A549 (cell line): ENCODE measurements around the gene RBM6. TPM values are rescaled to one million over a fixed set of nuclear protein-coding genes. Genes with fewer than 3 reads are reported as not detected.

Source experiments
- ATAC-seq, 2 experiments: fragments of 200-7000 bp in 1 of 2; fragments of >200 bp in 1 of 2; cut with Nextera tagmentation in 1 of 2; cut with Tn5 transposase in 1 of 2; 3 replicates each; pipeline versions ENCODE4 v1.8.0 to v1.9.1; 2018 to 2020; ENCODE audit warnings: mild to moderate bottlenecking in 1 of 2, moderate library complexity in 1 of 2
- CTCF ChIA-PET: fragments of 300-600 bp; sonication (Branson Sonifier 250); formaldehyde crosslinking; extraction: SDS; loops from one replicate; lab custom pipeline; 2021; ENCODE audit warnings: antibody characterized with exemption, inconsistent platforms; lab: Yijun Ruan, JAX
- POLR2A ChIA-PET: fragments of 350-600 bp; formaldehyde crosslinking; extraction: SDS; loops from one replicate; lab custom pipeline; 2021; ENCODE audit warnings: antibody characterized with exemption, inconsistent platforms; lab: Yijun Ruan, JAX
- DNase-seq, 2 experiments: peaks; one replicate each; pipeline versions ENCODE4 v3.0.0 to v3.0.0-alpha.2; 2011 to 2016; ENCODE audit warnings: low read depth in 1 of 2, low spot score in 1 of 2
- FAIRE-seq: peaks from 2 replicates; lab custom pipeline; 2011; peaks lifted over from hg19 to GRCh38; lab: Jason Lieb, UNC
- H3K27ac ChIP-seq, 2 experiments: fragments of >200 bp; sonication (Bioruptor Twin); formaldehyde crosslinking; 3 replicates each; pipeline ENCODE4 v1.5.1; 2016 to 2017
- H3K4me1 ChIP-seq: fragments of >200 bp; sonication (Bioruptor Twin); formaldehyde crosslinking; 3 replicates; pipeline ENCODE4 v1.6.1; 2016
- H3K4me2 ChIP-seq: fragments of >200 bp; sonication (Bioruptor Twin); formaldehyde crosslinking; 3 replicates; pipeline ENCODE4 v1.6.1; 2016
- H3K4me3 ChIP-seq: fragments of >200 bp; sonication (Bioruptor Twin); formaldehyde crosslinking; 3 replicates; pipeline ENCODE4 v1.5.1; 2016
- H3K9me3 ChIP-seq: fragments of >200 bp; sonication (Bioruptor Twin); formaldehyde crosslinking; 3 replicates; pipeline ENCODE4 v1.6.1; 2016
- BCL3 ChIP-seq: fragments of >200 bp; sonication (Bioruptor Twin); formaldehyde crosslinking; IDR thresholded peaks from 3 replicates; pipeline ENCODE4 v1.6.1; 2016
- BHLHE40 ChIP-seq: IDR thresholded peaks from 2 replicates; pipeline ENCODE4 v1.6.1; 2012; ENCODE audit warnings: low read depth, low read length, inconsistent platforms
- CBX2 ChIP-seq: fragments of 200-600 bp; sonication (generic); IDR thresholded peaks from 2 replicates; pipeline ENCODE4 v1.6.1; 2016; ENCODE audit warnings: low read depth, mild to moderate bottlenecking, borderline replicate concordance
- CTCF ChIP-seq: fragments of >200 bp; sonication (Bioruptor Twin); formaldehyde crosslinking; IDR thresholded peaks from 3 replicates; pipeline ENCODE4 v1.5.1; 2016
- E2F6 ChIP-seq: IDR thresholded peaks from 2 replicates; pipeline ENCODE4 v1.6.1; 2012; ENCODE audit warnings: low read depth, borderline replicate concordance
- EHF ChIP-seq: fragments of 250-450 bp; sonication (Bioruptor Pico); IDR thresholded peaks from 2 replicates; pipeline ENCODE4 v1.5.0; 2020; ENCODE audit warnings: mild to moderate bottlenecking
- ESRRA ChIP-seq: fragments of 150-350 bp; IDR thresholded peaks from 2 replicates; pipeline ENCODE4 v1.6.1; 2014; ENCODE audit warnings: mild to moderate bottlenecking, low read length, borderline replicate concordance
- FOSB ChIP-seq: fragments of 250-450 bp; sonication (Bioruptor Pico); IDR thresholded peaks from 2 replicates; pipeline ENCODE4 v1.5.0; 2020; ENCODE audit warnings: mild to moderate bottlenecking, moderate library complexity
- FOSL2 ChIP-seq, 2 experiments: fragments of 450-650 bp in 1 of 2; fragments of >200 bp in 1 of 2; sonication (Bioruptor Twin) in 1 of 2; formaldehyde crosslinking; IDR thresholded peaks; 2 replicates each; pipeline versions ENCODE4 v1.5.0 to v1.6.1; 2016 to 2020; ENCODE audit warnings: mild to moderate bottlenecking in 1 of 2, moderate library complexity in 1 of 2
- HMGXB4 ChIP-seq: fragments of 250-450 bp; sonication (Bioruptor Pico); IDR thresholded peaks from 2 replicates; pipeline ENCODE4 v1.5.0; 2021; ENCODE audit warnings: mild to moderate bottlenecking, moderate library complexity, borderline replicate concordance
- HOXB13 ChIP-seq: fragments of 250-450 bp; sonication (Bioruptor Pico); IDR thresholded peaks from 2 replicates; pipeline ENCODE4 v1.5.0; 2020; ENCODE audit warnings: low read depth, mild to moderate bottlenecking, moderate library complexity
- JUN ChIP-seq, 2 experiments: fragments of >200 bp; sonication (Bioruptor Twin); formaldehyde crosslinking; IDR thresholded peaks; 2 replicates in 1 of 2; 3 replicates in 1 of 2; pipeline ENCODE4 v1.6.1; 2016 to 2017
- KDM1A ChIP-seq: fragments of 200-600 bp; sonication (generic); IDR thresholded peaks from 2 replicates; pipeline ENCODE4 v1.6.1; 2016; ENCODE audit warnings: low read depth, mild to moderate bottlenecking
- KDM5A ChIP-seq: fragments of 200-600 bp; sonication (generic); IDR thresholded peaks from 2 replicates; pipeline ENCODE4 v1.6.1; 2016; ENCODE audit warnings: antibody characterized with exemption, mild to moderate bottlenecking
- NFE2L2 ChIP-seq: fragments of 150-350 bp; conservative IDR thresholded peaks from 2 replicates; pipeline ENCODE4 v1.6.1; 2014; ENCODE audit warnings: low read length
- NPAS2 ChIP-seq: fragments of 250-450 bp; sonication (Bioruptor Pico); IDR thresholded peaks from 2 replicates; pipeline ENCODE4 v1.8.0; 2022; ENCODE audit warnings: mild to moderate bottlenecking, moderate library complexity, borderline replicate concordance
- NR3C1 ChIP-seq: fragments of >200 bp; sonication (Bioruptor Twin); formaldehyde crosslinking; IDR thresholded peaks from 3 replicates; pipeline ENCODE4 v1.6.1; 2017
- PHF8 ChIP-seq: fragments of 200-600 bp; sonication (generic); IDR thresholded peaks from 2 replicates; pipeline ENCODE4 v1.6.1; 2016; ENCODE audit warnings: low read depth, mild to moderate bottlenecking, antibody characterized with exemption, moderate library complexity, borderline replicate concordance
- POLR2AphosphoS2 ChIP-seq: conservative IDR thresholded peaks from 2 replicates; pipeline ENCODE4 v1.6.1; 2012; ENCODE audit warnings: low read length, improper control_type of control experiment, inconsistent platforms
- RFX5 ChIP-seq: fragments of 450-650 bp; IDR thresholded peaks from 2 replicates; pipeline ENCODE4 v1.7.1; 2014; ENCODE audit warnings: antibody characterized with exemption, mild to moderate bottlenecking, moderate library complexity
- SMC3 ChIP-seq: fragments of >200 bp; sonication (Bioruptor Twin); formaldehyde crosslinking; IDR thresholded peaks from 3 replicates; pipeline ENCODE4 v1.6.1; 2018; ENCODE audit warnings: inconsistent platforms
- TP53 ChIP-seq: fragments of 250-450 bp; sonication (Bioruptor Pico); IDR thresholded peaks from 2 replicates; pipeline ENCODE4 v1.5.0; 2021; ENCODE audit warnings: mild to moderate bottlenecking, moderate library complexity
- ZFP36 ChIP-seq: fragments of 450-650 bp; IDR thresholded peaks from 2 replicates; pipeline ENCODE4 v1.6.1; 2014; ENCODE audit warnings: borderline replicate concordance; ENCODE audit not compliant: partially characterized antibody
- WGBS: methylation state at CpG from one replicate; pipeline ENCODE4 v1.1.6; 2017; ENCODE audit errors: missing lambda C conversion rate; 5-methylcytosine and 5-hydroxymethylcytosine counted together
- polyA plus RNA-seq, 4 experiments: library from polyadenylated mRNA; depleted of rRNA in 3 of 4; stranded (reverse); fragments of >200 nt; fragmentation: RNase III in 1 of 4; extraction: RNeasy Plus Mini Kit Qiagen cat#74134 plus additional on column Dnase treatment in 1 of 4; gene quantifications; 2 replicates in 3 of 4; 3 replicates in 1 of 4; pipeline ENCODE4 v1.2.3, GENCODE V29; 2011 to 2017
- TF ChIP-seq, protein P1 (sequence below): fragments of 250-450 bp; sonication (Bioruptor Pico); IDR thresholded peaks from 2 replicates; pipeline ENCODE4 v1.5.0; 2020; ENCODE audit warnings: low read depth, mild to moderate bottlenecking, moderate library complexity

Gene RBM6
- polyA plus RNA-seq, 2 of the 4 experiments (the other 2 are of a cell fraction) = 40.4 to 44.2 TPM

DNA sequence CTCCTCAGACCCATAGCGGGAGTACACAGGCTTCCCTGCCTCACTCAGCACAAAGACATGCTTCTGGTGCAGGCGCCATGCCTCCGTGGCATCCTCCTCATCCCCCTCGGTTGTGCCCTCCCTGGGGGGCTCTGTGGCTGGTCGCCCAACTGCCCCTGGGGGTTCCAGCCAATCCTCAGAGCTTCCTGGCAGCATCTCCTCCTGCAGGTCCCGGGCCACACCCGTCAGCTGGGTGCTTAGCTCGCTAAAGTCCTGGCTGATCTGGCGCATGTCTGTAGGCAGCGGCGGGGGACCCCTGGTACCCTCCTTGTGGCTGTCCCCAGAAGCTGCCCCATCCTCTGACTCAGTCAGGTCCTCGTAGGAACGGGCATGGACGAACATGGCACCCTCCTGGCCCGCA lies 28.3 kb upstream of the RBM6 start:
- WGBS = 79% methylated on average over 7 of the region's 15 CpGs
- POLR2A ChIA-PET = no interaction called here
- Histone ChIP-seq H3K4me1 (no peaks in the 10 kb centered on the region), H3K9me3 (no peaks in the 10 kb centered on the region), H3K27ac (no peak overlapping the region), H3K4me2 (no peak overlapping the region), H3K4me3 (no peak overlapping the region)
- no peak for TF ChIP-seq NFE2L2
- TF ChIP-seq FOSB = no peak
- no peak for TF ChIP-seq E2F6
- no peak for TF ChIP-seq PHF8
- TF ChIP-seq SMC3 = no peak
- DNase-seq (no peak), ATAC-seq (no peak), FAIRE-seq (no peak)
- CTCF ChIA-PET = interaction anchor here (0.5 to 1.2 kb wide), 4 partner anchors 9 to 18 kb away, joined by 3 to 4 read pairs (median 3); partner anchors contain the start of gene MON1A

DNA sequence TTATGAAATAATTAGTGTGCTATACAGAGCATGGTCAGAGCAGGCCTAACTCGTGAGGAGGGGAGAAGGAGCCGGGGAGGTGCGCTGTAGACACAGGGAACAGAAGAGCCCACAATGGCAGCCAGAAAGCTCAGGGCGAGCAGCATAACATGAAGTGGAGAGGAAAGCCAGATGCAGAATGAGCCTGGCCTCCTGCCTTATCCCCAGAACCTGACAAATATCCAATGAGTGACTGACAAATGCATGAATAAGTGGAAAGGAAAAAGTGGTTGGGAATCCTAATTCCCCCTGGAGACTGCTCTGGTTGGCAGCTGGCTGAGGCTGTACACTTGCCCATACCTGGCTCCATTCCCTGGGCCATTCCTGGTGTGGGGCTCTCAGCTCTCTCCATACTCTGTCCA lies 27.1 kb upstream of the RBM6 start:
- ChIA-PET POLR2A (no interaction called here), CTCF (interaction anchor here (1.2 kb wide), 1 partner anchor 12 kb away, joined by 3 read pairs; no protein-coding TSS in a partner anchor)
- ATAC-seq (no peak), FAIRE-seq (no peak), DNase-seq (no peak)
- Histone ChIP-seq H3K9me3 (no peaks in the 10 kb centered on the region), H3K4me1 (no peaks in the 10 kb centered on the region), H3K27ac (no peak overlapping the region), H3K4me2 (no peak overlapping the region), H3K4me3 (no peak overlapping the region)
- no peak for TF ChIP-seq POLR2AphosphoS2
- TF ChIP-seq FOSL2 (IDR thresholded peaks at IDR 0.05) = no peak
- TF ChIP-seq FOSL2 (CRISPR knock-in tag; IDR thresholded peaks at IDR 0.05) = no peak
- WGBS = 94% methylated on average over 4 of the region's 4 CpGs

DNA sequence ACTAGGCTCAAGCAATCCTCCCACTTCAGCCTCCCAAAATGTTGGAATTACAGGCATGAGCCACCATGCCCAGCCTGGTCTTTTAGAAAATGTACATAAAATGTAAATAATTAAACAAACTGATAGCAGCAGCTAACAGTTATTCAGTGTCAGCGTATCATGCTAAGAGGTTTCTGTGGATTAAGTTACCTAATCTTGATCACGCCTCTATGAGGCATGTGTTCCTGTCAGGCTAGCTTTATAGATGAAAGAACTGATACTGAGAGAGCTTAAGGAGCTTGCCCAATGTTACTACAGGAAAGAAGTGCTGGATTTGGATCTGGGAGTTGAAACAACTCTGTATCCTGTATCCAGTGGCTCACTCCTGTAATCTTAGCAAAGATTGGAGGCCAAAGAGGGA lies 25.0 kb upstream of the RBM6 start:
- H3K4me1 ChIP-seq = no peaks in the 10 kb centered on the region
- ChIA-PET POLR2A (no interaction called here), CTCF (interaction anchor here (3.3 kb wide), 1 partner anchor 9 kb away, joined by 9 read pairs; no protein-coding TSS in a partner anchor)
- no peak for FAIRE-seq
- 58% methylated on average over 2 of the region's 2 CpGs for WGBS
- no peak for TF ChIP-seq SMC3
- no peak for TF ChIP-seq KDM1A
- TF ChIP-seq ESRRA = no peak
- TF ChIP-seq KDM5A = no peak
- TF ChIP-seq HMGXB4 (CRISPR knock-in tag) = no peak
- no peak for TF ChIP-seq ZFP36
- no peak for TF ChIP-seq HOXB13 (CRISPR knock-in tag)
- no peak for TF ChIP-seq NPAS2 (CRISPR knock-in tag)
- TF ChIP-seq CTCF = no peak
- TF ChIP-seq CBX2 = no peak
- TF ChIP-seq NR3C1 = no peak
- no peak for TF ChIP-seq PHF8
- TF ChIP-seq JUN (IDR thresholded peaks at IDR 0.05) = no peak
- TF ChIP-seq BCL3 = no peak
- no peak for TF ChIP-seq BHLHE40
- no peak for TF ChIP-seq EHF (CRISPR knock-in tag)
- no peak for TF ChIP-seq TP53 (CRISPR knock-in tag)
- TF ChIP-seq, protein P1, sequence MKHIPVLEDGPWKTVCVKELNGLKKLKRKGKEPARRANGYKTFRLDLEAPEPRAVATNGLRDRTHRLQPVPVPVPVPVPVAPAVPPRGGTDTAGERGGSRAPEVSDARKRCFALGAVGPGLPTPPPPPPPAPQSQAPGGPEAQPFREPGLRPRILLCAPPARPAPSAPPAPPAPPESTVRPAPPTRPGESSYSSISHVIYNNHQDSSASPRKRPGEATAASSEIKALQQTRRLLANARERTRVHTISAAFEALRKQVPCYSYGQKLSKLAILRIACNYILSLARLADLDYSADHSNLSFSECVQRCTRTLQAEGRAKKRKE (CRISPR knock-in tag) = no peak
- no peak for TF ChIP-seq RFX5
- ATAC-seq = no peak
- no peak overlapping the region for H3K27ac ChIP-seq
- no peak overlapping the region for H3K4me2 ChIP-seq
- no peak for DNase-seq
- no peaks in the 10 kb centered on the region for H3K9me3 ChIP-seq
- H3K4me3 ChIP-seq = no peak overlapping the region
